Measurements from ENCODE around the gene ACOT13.
"Not testable (repeated sequence)": the region's sequence is repeated elsewhere in the genome, so short reads cannot be mapped to it uniquely, and the experiment has no call there.

The ACOT13 gene

DNA sequence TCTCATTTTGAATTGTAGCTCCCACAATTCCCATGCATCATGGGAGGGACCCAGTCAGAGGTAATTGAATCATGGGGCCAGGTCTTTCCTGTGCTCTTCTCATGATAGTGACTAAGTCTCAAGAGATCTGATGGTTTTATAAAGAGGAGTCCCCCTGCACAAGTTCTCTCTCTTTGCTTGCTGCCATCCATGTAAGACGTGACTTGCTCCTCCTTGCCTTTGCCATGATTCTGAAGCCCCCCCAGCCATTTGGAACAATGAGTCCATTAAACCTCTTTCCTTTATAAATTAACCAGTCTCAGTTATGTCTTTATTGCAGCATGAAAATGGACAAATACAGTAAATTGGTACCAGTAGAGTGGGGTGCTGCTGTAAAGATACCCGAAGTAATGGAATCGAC, 63.8 kb downstream of the ACOT13 start:
- H2BK5ac ChIP-seq (ENCODE audit: low read length); H3K79me1 ChIP-seq (ENCODE audit: low read length); H3K18ac ChIP-seq (ENCODE audit: low read length); H3K4me1 ChIP-seq (ENCODE audit: control insufficient read depth, low read depth, low read length); H3K4me2 ChIP-seq (ENCODE audit: low read length); H2BK15ac ChIP-seq (replicated peaks; ENCODE audit: low read depth); H3K56ac ChIP-seq (ENCODE audit: low read length); H3K27me3 ChIP-seq (ENCODE audit: insufficient read depth, low read length, poor library complexity); H3K23ac ChIP-seq (ENCODE audit: low read length); H3K27ac ChIP-seq (ENCODE audit: low read depth, low read length); H3K4ac ChIP-seq (ENCODE audit: low read depth, low read length); H4K8ac ChIP-seq (ENCODE audit: low read depth, low read length); H2AK5ac ChIP-seq (ENCODE audit: low read length); H3K79me2 ChIP-seq (ENCODE audit: control insufficient read depth, insufficient read depth, low read length); H3K36me3 ChIP-seq (ENCODE audit: control insufficient read depth, insufficient read depth, low read length); H4K5ac ChIP-seq (ENCODE audit: low read length); H3K4me3 ChIP-seq (ENCODE audit: low read length); H2BK120ac ChIP-seq (ENCODE audit: low read depth, low read length); H3K9ac ChIP-seq (ENCODE audit: low read length); DNase-seq: not testable (repeated sequence)
- no CpG with 5 or more reads among the region's 3 CpGs for WGBS (ENCODE audit: extremely low coverage, insufficient coverage, low lambda C conversion rate)

DNA sequence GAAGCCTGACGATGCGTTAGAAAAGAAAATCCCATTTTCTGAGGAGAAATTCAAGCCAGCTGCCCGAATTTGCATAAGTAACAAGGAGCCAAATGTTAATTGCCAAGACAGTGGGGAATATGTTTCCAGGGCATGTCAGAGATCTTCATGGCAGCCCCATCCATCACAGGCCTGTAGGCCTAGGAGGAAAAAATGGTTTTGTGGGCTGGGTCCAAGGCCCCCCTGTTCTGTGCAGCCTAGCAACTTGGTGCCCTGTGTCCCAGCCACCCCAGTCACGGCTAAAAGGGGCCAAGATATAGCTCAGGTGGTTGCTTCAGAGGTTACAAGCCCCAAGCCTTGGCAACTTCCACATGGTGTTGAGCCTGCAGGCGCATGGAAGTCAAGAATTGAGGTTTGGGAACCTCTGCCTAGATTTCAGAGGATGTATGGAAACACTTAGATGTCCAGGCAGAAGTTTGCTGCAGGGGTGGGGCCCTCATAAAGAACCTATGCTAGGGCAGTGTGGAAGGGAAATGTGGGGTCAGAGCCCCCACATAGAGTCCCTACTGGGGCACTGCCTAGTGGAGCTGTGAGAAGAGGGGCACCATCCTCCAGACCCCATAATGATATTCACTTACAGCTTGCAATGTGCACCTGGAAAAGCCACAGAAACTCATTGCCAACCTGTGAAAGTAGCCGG, 64.7 kb downstream of the ACOT13 start:
- H2AK5ac ChIP-seq (ENCODE audit: low read length); H3K79me2 ChIP-seq (ENCODE audit: control insufficient read depth, insufficient read depth, low read length); H4K5ac ChIP-seq (ENCODE audit: low read length); H3K27me3 ChIP-seq (ENCODE audit: insufficient read depth, low read length, poor library complexity); H3K36me3 ChIP-seq (ENCODE audit: control insufficient read depth, insufficient read depth, low read length); H3K9ac ChIP-seq (ENCODE audit: low read length); H3K4me3 ChIP-seq (ENCODE audit: low read length); H4K8ac ChIP-seq (ENCODE audit: low read depth, low read length); H2BK5ac ChIP-seq (ENCODE audit: low read length); H3K18ac ChIP-seq (ENCODE audit: low read length); H2BK120ac ChIP-seq (ENCODE audit: low read depth, low read length); H3K23ac ChIP-seq (ENCODE audit: low read length); H2BK15ac ChIP-seq (replicated peaks; ENCODE audit: low read depth); H3K4ac ChIP-seq (ENCODE audit: low read depth, low read length); DNase-seq; H3K79me1 ChIP-seq (ENCODE audit: low read length); H3K56ac ChIP-seq (ENCODE audit: low read length); H3K27ac ChIP-seq (ENCODE audit: low read depth, low read length); H3K4me2 ChIP-seq (ENCODE audit: low read length); H3K4me1 ChIP-seq (ENCODE audit: control insufficient read depth, low read depth, low read length): not testable (repeated sequence)
- WGBS (ENCODE audit: extremely low coverage, insufficient coverage, low lambda C conversion rate), result no CpG with 5 or more reads among the region's 6 CpGs

GRCh38 chr6:24734166-24734565, 67.3 kb downstream of the ACOT13 start:
- no peak overlapping the region for H3K18ac ChIP-seq (ENCODE audit: low read length)
- H3K4ac ChIP-seq (ENCODE audit: low read depth, low read length), result no peak overlapping the region
- no peak overlapping the region for H3K56ac ChIP-seq (ENCODE audit: low read length)
- no peak overlapping the region for H3K23ac ChIP-seq (ENCODE audit: low read length)
- H3K79me1 ChIP-seq (ENCODE audit: low read length), result no peaks in the 10 kb centered on the region
- H3K4me1 ChIP-seq (ENCODE audit: control insufficient read depth, low read depth, low read length), result no peaks in the 10 kb centered on the region
- WGBS (ENCODE audit: extremely low coverage, insufficient coverage, low lambda C conversion rate), result no CpG with 5 or more reads among the region's 1 CpG
- H3K36me3 ChIP-seq (ENCODE audit: control insufficient read depth, insufficient read depth, low read length), result no peaks in the 10 kb centered on the region
- no peak overlapping the region for H4K5ac ChIP-seq (ENCODE audit: low read length)
- DNase-seq, result no peak
- H3K4me3 ChIP-seq (ENCODE audit: low read length), result no peak overlapping the region
- H2BK5ac ChIP-seq (ENCODE audit: low read length), result no peak overlapping the region
- H3K9ac ChIP-seq (ENCODE audit: low read length), result no peak overlapping the region
- H3K27me3 ChIP-seq (ENCODE audit: insufficient read depth, low read length, poor library complexity), result no peaks in the 10 kb centered on the region
- no peak overlapping the region for H3K4me2 ChIP-seq (ENCODE audit: low read length)
- no peak overlapping the region for H2BK120ac ChIP-seq (ENCODE audit: low read depth, low read length)
- no peak overlapping the region for H4K8ac ChIP-seq (ENCODE audit: low read depth, low read length)
- no peak overlapping the region for H2AK5ac ChIP-seq (ENCODE audit: low read length)
- no peaks in the 10 kb centered on the region for H3K79me2 ChIP-seq (ENCODE audit: control insufficient read depth, insufficient read depth, low read length)
- no peak overlapping the region for H2BK15ac ChIP-seq (replicated peaks; ENCODE audit: low read depth)
- no peak overlapping the region for H3K27ac ChIP-seq (ENCODE audit: low read depth, low read length)

GRCh38 chr6:24734710-24735109, 67.8 kb downstream of the ACOT13 start:
- not testable (repeated sequence) for H4K8ac ChIP-seq (ENCODE audit: low read depth, low read length); H3K56ac ChIP-seq (ENCODE audit: low read length); H3K79me1 ChIP-seq (ENCODE audit: low read length); DNase-seq; H3K23ac ChIP-seq (ENCODE audit: low read length); H2AK5ac ChIP-seq (ENCODE audit: low read length); H3K27me3 ChIP-seq (ENCODE audit: insufficient read depth, low read length, poor library complexity); H3K27ac ChIP-seq (ENCODE audit: low read depth, low read length); H3K4ac ChIP-seq (ENCODE audit: low read depth, low read length); H3K9ac ChIP-seq (ENCODE audit: low read length); H3K18ac ChIP-seq (ENCODE audit: low read length); H3K4me1 ChIP-seq (ENCODE audit: control insufficient read depth, low read depth, low read length); H2BK15ac ChIP-seq (replicated peaks; ENCODE audit: low read depth); H2BK120ac ChIP-seq (ENCODE audit: low read depth, low read length); H3K36me3 ChIP-seq (ENCODE audit: control insufficient read depth, insufficient read depth, low read length); H4K5ac ChIP-seq (ENCODE audit: low read length); H2BK5ac ChIP-seq (ENCODE audit: low read length); H3K79me2 ChIP-seq (ENCODE audit: control insufficient read depth, insufficient read depth, low read length); H3K4me2 ChIP-seq (ENCODE audit: low read length); H3K4me3 ChIP-seq (ENCODE audit: low read length)
- WGBS (ENCODE audit: extremely low coverage, insufficient coverage, low lambda C conversion rate), result no CpG with 5 or more reads among the region's 4 CpGs

DNA sequence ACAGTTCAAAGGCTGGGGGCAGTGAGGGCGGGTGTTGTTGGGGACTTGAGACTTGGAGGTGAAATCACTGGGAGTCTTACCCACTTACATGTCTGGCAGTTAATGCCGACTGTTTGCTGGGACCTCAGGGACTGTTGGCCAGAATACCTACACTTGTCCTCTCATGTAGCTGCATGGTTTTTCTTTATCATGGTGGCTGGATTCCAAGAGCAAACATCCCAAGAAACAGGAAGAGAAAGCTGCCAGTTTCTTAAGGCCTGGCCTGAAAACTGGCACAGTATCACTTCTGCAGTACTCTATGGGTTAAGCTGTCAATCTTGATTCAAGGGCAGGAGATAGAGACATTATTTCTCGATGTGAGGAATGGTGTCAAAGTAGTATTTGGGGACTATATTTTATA, 71.9 kb downstream of the ACOT13 start:
- Histone ChIP-seq H4K8ac (ENCODE audit: low read depth, low read length) (no peak overlapping the region), H3K23ac (ENCODE audit: low read length) (no peak overlapping the region), H3K18ac (ENCODE audit: low read length) (no peak overlapping the region), H3K79me1 (ENCODE audit: low read length) (no peaks in the 10 kb centered on the region), H3K56ac (ENCODE audit: low read length) (no peak overlapping the region), H3K9ac (ENCODE audit: low read length) (no peak overlapping the region), H3K36me3 (ENCODE audit: control insufficient read depth, insufficient read depth, low read length) (no peaks in the 10 kb centered on the region), H2BK15ac (replicated peaks; ENCODE audit: low read depth) (no peak overlapping the region), H3K27ac (ENCODE audit: low read depth, low read length) (no peak overlapping the region), H3K4me3 (ENCODE audit: low read length) (no peak overlapping the region), H3K27me3 (ENCODE audit: insufficient read depth, low read length, poor library complexity) (no peaks in the 10 kb centered on the region), H2BK5ac (ENCODE audit: low read length) (no peak overlapping the region), H2AK5ac (ENCODE audit: low read length) (no peak overlapping the region), H3K79me2 (ENCODE audit: control insufficient read depth, insufficient read depth, low read length) (no peaks in the 10 kb centered on the region), H3K4ac (ENCODE audit: low read depth, low read length) (no peak overlapping the region), H2BK120ac (ENCODE audit: low read depth, low read length) (no peak overlapping the region), H3K4me2 (ENCODE audit: low read length) (no peak overlapping the region), H4K5ac (ENCODE audit: low read length) (no peak overlapping the region), H3K4me1 (ENCODE audit: control insufficient read depth, low read depth, low read length) (no peaks in the 10 kb centered on the region)
- no CpG with 5 or more reads among the region's 3 CpGs for WGBS (ENCODE audit: extremely low coverage, insufficient coverage, low lambda C conversion rate)
- no peak for DNase-seq

DNA sequence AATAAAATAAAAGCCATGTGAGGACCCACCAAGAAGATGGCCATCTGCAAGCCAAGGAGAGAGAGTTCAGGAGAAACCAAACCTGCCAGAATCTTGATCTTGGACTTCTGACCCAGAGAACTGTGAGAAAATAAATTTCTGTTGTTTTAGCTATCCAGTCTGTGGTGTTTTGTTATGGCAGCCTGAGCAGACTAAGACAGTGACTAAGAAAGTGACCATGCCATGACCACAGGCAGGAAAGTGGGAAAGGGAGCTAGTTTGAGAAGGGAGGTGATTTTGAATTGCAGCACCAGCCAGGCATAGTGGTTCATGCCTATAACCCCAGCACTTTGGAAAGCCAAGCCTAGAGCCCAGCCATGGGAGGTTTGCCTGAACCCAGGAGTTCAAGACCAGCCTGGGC, 74.0 kb downstream of the ACOT13 start:
- Histone ChIP-seq H3K36me3 (ENCODE audit: control insufficient read depth, insufficient read depth, low read length) (no peaks in the 10 kb centered on the region), H3K4me1 (ENCODE audit: control insufficient read depth, low read depth, low read length) (no peaks in the 10 kb centered on the region), H3K27me3 (ENCODE audit: insufficient read depth, low read length, poor library complexity) (no peaks in the 10 kb centered on the region), H3K56ac (ENCODE audit: low read length) (no peak overlapping the region), H4K5ac (ENCODE audit: low read length) (no peak overlapping the region), H2BK5ac (ENCODE audit: low read length) (no peak overlapping the region), H3K4me3 (ENCODE audit: low read length) (no peak overlapping the region), H3K23ac (ENCODE audit: low read length) (no peak overlapping the region), H2AK5ac (ENCODE audit: low read length) (no peak overlapping the region), H4K8ac (ENCODE audit: low read depth, low read length) (no peak overlapping the region), H2BK120ac (ENCODE audit: low read depth, low read length) (no peak overlapping the region), H3K79me2 (ENCODE audit: control insufficient read depth, insufficient read depth, low read length) (no peaks in the 10 kb centered on the region), H3K18ac (ENCODE audit: low read length) (no peak overlapping the region), H3K79me1 (ENCODE audit: low read length) (no peaks in the 10 kb centered on the region), H3K4ac (ENCODE audit: low read depth, low read length) (no peak overlapping the region), H3K9ac (ENCODE audit: low read length) (no peak overlapping the region), H3K4me2 (ENCODE audit: low read length) (no peak overlapping the region), H3K27ac (ENCODE audit: low read depth, low read length) (no peak overlapping the region), H2BK15ac (replicated peaks; ENCODE audit: low read depth) (no peak overlapping the region)
- DNase-seq, result no peak
